Mesodermal cell (in vitro differentiated cells): ENCODE data around the gene PPP2R5B.

ENCODE experiments used
- H3K27ac ChIP-seq: 2 replicates; pipeline ENCODE4 v1.7.0; 2013; ENCODE audit warnings: mild to moderate bottlenecking, low read depth, low read length, moderate library complexity; ENCODE audit not compliant: severe bottlenecking
- H3K36me3 ChIP-seq: 2 replicates; pipeline ENCODE4 v1.7.1; 2013; ENCODE audit warnings: mild to moderate bottlenecking, low read length, moderate library complexity; ENCODE audit not compliant: control insufficient read depth, insufficient read depth
- H3K4me1 ChIP-seq: one replicate; pipeline ENCODE4 v1.7.1; 2013; ENCODE audit warnings: mild to moderate bottlenecking, low read length; ENCODE audit not compliant: insufficient read depth, control insufficient read depth, poor library complexity, severe bottlenecking
- H3K4me3 ChIP-seq: 2 replicates; pipeline ENCODE4 v1.7.0; 2013; ENCODE audit warnings: low read length, control low read depth, mild to moderate bottlenecking; ENCODE audit not compliant: insufficient read depth, poor library complexity, severe bottlenecking; ENCODE audit errors: extremely low read depth
- H3K9me3 ChIP-seq: 2 replicates; pipeline ENCODE4 v1.7.1; 2013; ENCODE audit warnings: mild to moderate bottlenecking, low read length, moderate library complexity; ENCODE audit not compliant: control insufficient read depth
- WGBS, 2 experiments: methylation state at CpG; one replicate each; pipeline ENCODE4 v1.1.5; 2013; ENCODE audit warnings: missing lambda C conversion rate in 2 of 2; ENCODE audit not compliant: insufficient coverage in 2 of 2; 5-methylcytosine and 5-hydroxymethylcytosine counted together

The PPP2R5B gene

DNA sequence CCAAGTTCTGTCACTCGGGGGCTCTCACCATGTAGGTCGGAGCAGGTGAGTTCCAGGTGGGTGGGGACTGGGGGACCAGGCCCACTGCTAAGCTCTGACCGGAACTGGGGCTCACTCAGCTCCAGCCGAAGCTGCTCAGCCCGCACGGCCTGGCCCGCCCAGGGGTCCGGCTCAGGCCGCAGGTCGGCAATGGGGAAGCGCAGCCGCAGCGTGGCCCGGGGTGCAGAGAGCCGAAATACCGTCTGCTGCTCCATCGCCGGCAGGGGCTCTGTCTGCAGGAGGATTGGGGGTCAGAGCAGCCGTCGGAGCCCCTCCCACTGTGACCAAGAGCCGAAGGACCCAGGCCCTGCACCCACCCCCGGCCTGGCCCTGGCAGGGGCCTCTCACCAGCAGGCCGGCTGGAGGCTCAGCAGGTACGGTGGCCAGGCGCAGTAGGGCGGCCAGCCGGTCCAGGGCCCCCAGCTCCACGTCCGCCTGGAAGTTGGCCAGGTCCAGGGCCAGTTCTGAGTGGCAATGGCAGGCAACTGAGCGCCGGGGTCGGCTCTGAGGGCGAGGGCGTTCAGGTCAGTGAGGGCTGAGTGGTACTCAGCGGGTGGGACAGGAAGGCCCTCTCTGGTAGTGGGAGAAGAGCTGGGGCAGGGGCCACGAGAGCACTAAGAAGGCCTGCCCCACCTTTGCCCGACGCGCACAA, 14.7 kb upstream of the PPP2R5B start:
- Histone ChIP-seq H3K4me3 (no peak overlapping the region), H3K9me3 (no peaks in the 10 kb centered on the region)
- 94 to 95% methylated on average over 38 to 39 of the region's 39 CpGs for WGBS, 2 experiments

DNA sequence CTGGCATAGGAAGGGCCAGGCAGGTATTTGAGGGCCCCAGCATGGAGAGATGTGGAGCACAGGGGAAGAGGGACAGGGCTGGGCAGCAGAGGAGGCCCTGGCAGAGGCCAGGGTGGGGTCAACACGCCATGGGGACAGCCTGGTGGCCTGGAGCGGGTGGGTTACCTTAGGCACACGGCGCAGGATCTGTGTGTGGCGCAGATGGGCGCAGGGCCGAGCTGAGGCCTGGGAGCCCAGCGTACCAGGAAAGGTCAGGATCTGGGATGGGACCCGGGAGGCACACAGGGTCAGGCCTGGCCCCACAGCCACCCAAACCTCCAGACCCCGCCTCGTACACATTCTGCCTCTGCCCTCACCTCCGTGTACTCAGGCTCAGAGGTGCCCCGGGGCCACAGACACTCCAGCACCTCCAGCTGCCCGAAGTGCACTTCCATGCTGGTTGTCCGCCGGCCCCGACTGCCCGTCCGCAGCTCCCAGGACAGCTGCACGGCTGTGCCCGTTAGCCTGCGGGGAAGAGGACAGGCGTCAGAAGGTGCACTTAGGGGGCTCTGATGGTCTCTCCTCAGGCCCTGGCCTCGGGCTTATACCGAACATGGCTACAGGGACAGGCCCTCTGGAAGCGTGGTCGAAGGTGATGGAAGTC, 13.9 kb upstream of the PPP2R5B start:
- Histone ChIP-seq H3K27ac (no peak overlapping the region), H3K4me1 (peaks cover 1% of the 10 kb centered on the region), H3K9me3 (no peaks in the 10 kb centered on the region), H3K4me3 (no peak overlapping the region), H3K36me3 (peaks cover 62% of the 10 kb centered on the region)
- WGBS, 2 experiments = 95 to 96% methylated on average over 18 to 27 of the region's 27 CpGs

More for the DNA sequence above, 14.7 kb upstream of the PPP2R5B start:
- Histone ChIP-seq H3K27ac (no peak overlapping the region), H3K4me1 (no peaks in the 10 kb centered on the region), H3K36me3 (peaks cover 68% of the 10 kb centered on the region)

DNA sequence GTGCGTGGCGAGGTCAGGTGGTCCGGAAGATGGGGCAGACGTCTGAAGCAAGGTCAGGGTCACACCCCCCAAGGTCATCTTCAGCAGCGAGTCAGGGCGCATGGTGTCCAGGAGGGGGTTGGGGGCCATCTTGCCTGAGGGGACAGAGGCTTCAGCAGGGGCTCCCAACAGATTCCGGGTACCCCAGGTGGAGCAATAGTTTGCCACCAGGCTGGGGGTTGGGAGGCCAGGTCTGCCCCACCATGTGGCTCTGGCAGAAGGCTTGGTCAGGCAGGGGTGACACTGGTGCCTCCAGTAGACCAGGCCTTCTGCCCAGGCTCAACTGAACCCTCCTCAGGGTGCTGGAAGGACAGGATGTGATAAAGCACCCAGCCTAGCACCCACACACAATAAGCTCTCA, 13.3 kb upstream of the PPP2R5B start:
- no peaks in the 10 kb centered on the region for H3K9me3 ChIP-seq
- peaks cover 5% of the 10 kb centered on the region for H3K4me1 ChIP-seq
- 92 to 100% methylated on average over 7 of the region's 7 CpGs for WGBS, 2 experiments
- no peak overlapping the region for H3K4me3 ChIP-seq
- no peak overlapping the region for H3K27ac ChIP-seq
- H3K36me3 ChIP-seq = peaks cover 56% of the 10 kb centered on the region

DNA sequence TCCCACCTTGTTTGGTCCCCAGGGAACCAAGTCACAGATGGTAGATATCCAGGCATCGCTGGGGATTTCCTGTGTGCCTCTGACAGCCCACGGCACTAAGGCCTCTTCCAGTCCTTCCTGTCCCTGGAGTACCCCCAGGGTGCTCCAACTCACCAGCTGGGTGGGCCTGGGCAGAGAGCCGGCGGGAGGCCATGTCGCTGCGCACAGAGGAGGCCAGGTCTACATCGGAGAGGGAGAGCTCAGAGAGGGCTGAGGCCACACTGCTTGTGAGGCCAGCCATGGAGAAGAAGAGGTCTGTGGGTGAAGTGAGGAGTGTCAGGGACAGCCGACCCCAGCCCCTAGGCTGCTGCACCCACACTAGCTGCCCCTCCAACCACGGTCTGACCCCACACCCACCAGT, 12.8 kb upstream of the PPP2R5B start:
- H3K36me3 ChIP-seq = peaks cover 52% of the 10 kb centered on the region
- peaks cover 5% of the 10 kb centered on the region for H3K4me1 ChIP-seq
- H3K4me3 ChIP-seq = no peak overlapping the region
- H3K27ac ChIP-seq = no peak overlapping the region
- 86 to 92% methylated on average over 6 of the region's 9 CpGs for WGBS, 2 experiments
- no peaks in the 10 kb centered on the region for H3K9me3 ChIP-seq

DNA sequence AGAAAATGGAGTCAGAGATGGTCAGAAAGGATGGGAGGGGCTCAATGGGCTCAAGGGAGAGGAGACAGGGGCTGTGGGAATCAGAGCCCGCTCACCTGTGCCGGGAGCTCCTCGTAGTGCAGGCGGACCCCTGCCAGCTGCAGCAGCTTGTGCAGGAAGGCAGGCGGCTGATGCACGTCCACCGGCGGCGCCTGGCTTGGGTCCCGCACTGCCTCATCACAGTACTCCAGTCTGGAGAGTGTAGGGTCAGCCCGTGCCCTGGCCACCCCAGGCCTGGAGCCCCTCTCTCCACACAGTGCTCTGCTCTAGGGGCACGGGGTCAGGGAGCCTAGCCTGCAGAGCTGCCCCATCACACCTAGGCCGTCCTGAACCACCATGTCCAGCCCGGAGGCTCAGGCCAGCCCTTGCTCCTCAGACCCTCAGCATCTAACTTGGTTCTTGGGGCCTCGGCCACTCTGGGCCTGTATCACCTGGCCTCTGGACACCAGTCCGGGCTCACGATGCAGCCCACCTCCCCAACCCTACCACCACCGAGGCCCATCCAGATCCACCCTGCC, 11.2 kb upstream of the PPP2R5B start:
- Histone ChIP-seq H3K4me1 (peaks cover 5% of the 10 kb centered on the region), H3K9me3 (no peaks in the 10 kb centered on the region), H3K27ac (no peak overlapping the region), H3K4me3 (no peak overlapping the region), H3K36me3 (peaks cover 46% of the 10 kb centered on the region)
- WGBS, 2 experiments = 87 to 90% methylated on average over 10 to 15 of the region's 18 CpGs

DNA sequence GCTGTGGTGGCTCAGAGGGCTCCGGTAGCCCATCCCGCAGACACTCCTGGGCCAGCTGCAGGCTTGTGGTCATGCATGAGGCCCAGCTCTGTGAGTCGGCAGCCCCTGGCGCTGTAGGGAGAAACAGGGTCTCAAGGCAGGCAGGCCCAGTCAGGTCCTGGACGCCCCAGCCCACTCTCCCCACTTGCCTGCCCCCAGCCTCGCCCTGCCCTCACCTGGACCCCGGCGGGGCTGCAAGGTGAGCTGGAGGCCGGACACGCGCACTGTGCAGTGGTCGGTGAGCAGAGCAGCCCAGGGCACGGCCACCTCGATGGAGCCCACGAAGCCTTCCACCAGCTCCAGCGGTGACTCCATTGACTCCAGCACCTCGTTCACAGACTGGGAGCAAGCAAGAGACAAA, 10.4 kb upstream of the PPP2R5B start:
- H3K36me3 ChIP-seq = peaks cover 39% of the 10 kb centered on the region
- H3K27ac ChIP-seq = no peak overlapping the region
- WGBS, 2 experiments = 95 to 96% methylated on average over 15 to 17 of the region's 17 CpGs
- H3K4me1 ChIP-seq = peaks cover 5% of the 10 kb centered on the region
- H3K9me3 ChIP-seq = no peaks in the 10 kb centered on the region
- no peak overlapping the region for H3K4me3 ChIP-seq

DNA sequence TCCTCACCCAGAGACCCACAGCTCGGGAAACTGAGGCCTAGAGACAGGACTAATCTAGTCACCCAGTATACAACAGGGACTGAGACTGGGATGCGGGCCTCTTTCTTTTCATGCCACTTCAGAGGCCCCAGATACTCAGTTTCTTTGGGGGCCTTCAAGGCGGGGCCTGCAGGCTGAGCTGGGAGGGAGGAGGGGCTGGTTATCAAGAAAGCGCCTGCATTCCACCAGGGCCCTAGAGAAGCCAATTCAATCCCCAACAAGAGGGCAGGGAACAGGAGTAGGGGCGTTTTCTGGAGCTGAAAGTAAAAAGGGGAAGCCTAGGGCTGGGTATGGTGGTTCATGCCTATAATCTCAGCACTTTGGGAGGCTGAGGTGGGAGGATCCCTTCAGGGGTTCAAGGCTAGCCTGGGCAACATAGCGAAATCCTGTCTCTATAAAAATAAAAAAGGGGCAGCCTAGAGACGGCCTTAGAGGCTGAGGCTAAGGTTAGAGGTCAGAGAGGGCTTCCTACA, 9.1 kb upstream of the PPP2R5B start:
- Histone ChIP-seq H3K9me3 (no peaks in the 10 kb centered on the region), H3K4me1 (peaks cover 5% of the 10 kb centered on the region), H3K27ac (peak overlapping the region; percentile 10), H3K36me3 (peaks cover 29% of the 10 kb centered on the region), H3K4me3 (peak overlapping the region; percentile 70)
- 83 to 86% methylated on average over 3 to 5 of the region's 7 CpGs for WGBS, 2 experiments

DNA sequence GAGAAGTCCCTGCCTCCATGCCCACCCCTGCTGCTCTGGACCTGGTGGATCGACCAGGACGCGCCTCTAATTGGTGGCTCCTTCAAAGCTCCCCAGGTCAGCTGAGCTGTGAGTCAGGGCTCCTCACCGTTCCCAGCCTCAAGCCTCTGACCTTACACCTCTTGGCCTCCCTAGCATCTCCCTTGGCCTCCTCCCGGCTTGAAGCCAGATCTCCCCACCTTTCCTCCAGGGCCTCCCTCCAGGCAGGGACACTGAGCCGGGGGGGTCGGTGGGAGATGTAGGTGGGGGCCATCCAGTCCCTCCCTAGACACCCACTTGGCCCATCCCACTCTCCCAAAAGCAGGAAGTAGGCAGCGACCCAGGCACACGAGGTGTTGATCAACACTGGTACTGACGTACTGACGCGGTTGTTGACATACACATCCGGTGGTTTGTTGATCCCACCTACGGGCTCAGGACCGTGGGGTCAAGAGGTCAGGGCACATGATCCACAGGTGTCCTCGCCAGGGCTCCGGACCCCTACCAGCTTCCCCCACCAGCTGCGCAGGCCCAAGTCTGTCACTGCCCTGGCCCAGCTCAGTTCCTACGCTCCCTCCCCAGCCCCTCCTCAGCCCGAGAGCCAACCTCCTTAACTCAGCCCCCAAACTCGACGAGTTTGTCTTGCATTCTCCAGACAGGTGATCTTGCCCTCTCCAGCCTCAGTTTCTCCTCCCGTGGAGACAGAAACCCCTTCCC, 8.3 kb upstream of the PPP2R5B start:
- H3K4me1 ChIP-seq = peaks cover 5% of the 10 kb centered on the region
- peak overlapping the region; percentile 70 for H3K4me3 ChIP-seq
- H3K36me3 ChIP-seq = peaks cover 21% of the 10 kb centered on the region
- peak overlapping the region; percentile 10 for H3K27ac ChIP-seq
- no peaks in the 10 kb centered on the region for H3K9me3 ChIP-seq
- WGBS, 2 experiments = 12 to 16% methylated on average over 19 to 20 of the region's 23 CpGs

DNA sequence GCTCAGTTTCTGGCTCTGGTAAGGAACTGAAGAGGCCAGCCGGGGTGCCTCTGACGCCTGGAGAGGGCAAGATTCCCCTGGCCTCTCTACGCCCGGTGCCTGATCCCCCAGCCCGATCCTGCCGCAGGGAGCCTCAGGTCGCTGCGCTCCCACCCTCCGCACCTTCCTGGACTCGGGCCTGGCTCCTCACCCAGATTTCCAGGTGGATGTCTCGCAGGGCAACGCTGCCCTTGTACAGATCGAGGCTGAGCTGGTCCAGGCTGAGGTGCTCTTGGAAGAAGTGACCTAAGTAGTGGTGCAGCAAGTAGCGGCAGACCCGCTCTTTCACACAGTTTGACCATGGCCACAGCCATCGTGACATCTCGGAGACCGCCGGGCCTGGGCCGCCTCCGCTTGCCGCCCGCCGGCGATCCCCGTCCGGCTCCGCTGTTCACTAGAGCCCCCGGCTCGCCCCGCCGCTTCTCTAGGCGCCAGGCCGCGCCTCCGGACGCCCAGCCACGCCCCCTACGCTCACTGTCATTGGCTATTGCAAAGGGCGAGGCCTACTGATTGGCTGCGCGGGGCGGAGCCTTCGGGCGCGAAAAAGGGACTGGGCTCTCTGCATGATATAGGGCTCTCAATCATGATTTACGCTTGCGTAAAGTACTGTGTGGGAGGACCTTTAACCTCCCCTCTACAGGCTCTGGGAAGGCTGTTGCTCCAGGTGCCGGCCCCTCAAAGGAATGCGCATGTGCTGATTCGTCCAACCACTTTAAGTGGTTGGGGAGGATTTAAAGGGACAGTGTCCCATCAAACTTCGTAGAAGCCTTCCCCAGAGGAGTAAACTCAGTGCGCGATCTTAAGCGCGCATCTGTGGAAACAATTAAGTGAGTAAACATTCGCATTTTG, 7.5 kb upstream of the PPP2R5B start, which contains the start of gene ATG2A:
Gene ATG2A (minus strand): TSS at position 435 of the 888 bp plus-strand sequence. CDS start 74 bp downstream, at position 361.
- H3K4me1 ChIP-seq = peaks cover 5% of the 10 kb centered on the region
- peaks cover 13% of the 10 kb centered on the region for H3K36me3 ChIP-seq
- peak within 1 kb of the TSS; percentile 74 for H3K27ac ChIP-seq
- peak within 1 kb of the TSS; percentile 70 for H3K4me3 ChIP-seq
- no peaks in the 10 kb centered on the region for H3K9me3 ChIP-seq
- WGBS, 2 experiments = 0 to 1% methylated on average over 42 to 52 of the region's 57 CpGs

DNA sequence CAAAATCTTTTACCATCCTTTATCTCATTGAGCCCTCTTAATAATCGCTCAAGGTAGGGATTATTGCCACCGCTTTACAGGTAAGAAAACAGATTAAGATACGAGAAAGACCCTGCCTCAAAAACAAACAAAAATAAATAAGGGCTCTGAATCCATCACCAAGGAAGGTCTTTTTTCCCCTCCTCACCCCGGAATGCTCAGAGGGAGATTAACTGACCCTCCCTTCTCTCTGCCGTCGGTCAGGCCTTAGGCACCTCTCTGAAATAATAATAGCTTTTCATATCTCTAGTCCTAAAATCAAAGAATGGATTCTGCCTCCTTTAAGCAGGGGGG, 6.9 kb upstream of the PPP2R5B start:
- H3K4me1 ChIP-seq = peaks cover 5% of the 10 kb centered on the region
- peaks cover 10% of the 10 kb centered on the region for H3K36me3 ChIP-seq
- H3K27ac ChIP-seq = peak overlapping the region; percentile 74
- H3K4me3 ChIP-seq = peak overlapping the region; percentile 70
- no peaks in the 10 kb centered on the region for H3K9me3 ChIP-seq
- WGBS, 2 experiments = 0 to 9% methylated on average over 4 to 6 of the region's 6 CpGs
